SK-N-SH treated with all-trans-retinoic acid at 6 μM for 48 hours (cell line): Measurements from ENCODE around the gene ASPDH.

Experiments
- CSDC2 ChIP-seq: fragments of 250-450 bp; sonication (Bioruptor Pico); IDR thresholded peaks from 2 replicates; pipeline ENCODE4 v1.5.0; 2020; ENCODE audit warnings: mild to moderate bottlenecking, moderate library complexity
- CSRNP3 ChIP-seq: fragments of 250-450 bp; sonication (Bioruptor Pico); IDR thresholded peaks from 2 replicates; pipeline ENCODE4 v1.5.1; 2021; ENCODE audit warnings: mild to moderate bottlenecking, moderate library complexity
- GLIS3 ChIP-seq: fragments of 250-450 bp; sonication (Bioruptor Pico); IDR thresholded peaks from 2 replicates; pipeline ENCODE4 v1.5.0; 2020; ENCODE audit warnings: mild to moderate bottlenecking, moderate library complexity
- PPARA ChIP-seq: fragments of 250-450 bp; sonication (Bioruptor Pico); IDR thresholded peaks from 2 replicates; pipeline ENCODE4 v1.5.0; 2020; ENCODE audit warnings: mild to moderate bottlenecking, borderline replicate concordance
- RARB ChIP-seq: fragments of 250-450 bp; sonication (Bioruptor Pico); IDR thresholded peaks from 2 replicates; pipeline ENCODE4 v1.8.0; 2021; ENCODE audit warnings: mild to moderate bottlenecking, moderate library complexity
- SNAI2 ChIP-seq: fragments of 250-450 bp; sonication (Bioruptor Pico); IDR thresholded peaks from 2 replicates; pipeline ENCODE4 v1.5.0; 2020; ENCODE audit warnings: mild to moderate bottlenecking, moderate library complexity
- TCF4 ChIP-seq: fragments of 250-450 bp; sonication (Bioruptor Pico); IDR thresholded peaks from 2 replicates; pipeline ENCODE4 v1.8.0; 2021; ENCODE audit warnings: mild to moderate bottlenecking, moderate library complexity, borderline replicate concordance
- TF ChIP-seq, protein P1 (sequence below): fragments of 250-450 bp; sonication (Bioruptor Pico); IDR thresholded peaks from 2 replicates; pipeline ENCODE4 v1.5.1; 2020; ENCODE audit warnings: low read depth, mild to moderate bottlenecking, moderate library complexity

- TF ChIP-seq CSDC2 (CRISPR knock-in tag): no peak
- TF ChIP-seq GLIS3 (CRISPR knock-in tag): no peak
- no peak for TF ChIP-seq CSRNP3 (CRISPR knock-in tag)
- TF ChIP-seq, protein P1, sequence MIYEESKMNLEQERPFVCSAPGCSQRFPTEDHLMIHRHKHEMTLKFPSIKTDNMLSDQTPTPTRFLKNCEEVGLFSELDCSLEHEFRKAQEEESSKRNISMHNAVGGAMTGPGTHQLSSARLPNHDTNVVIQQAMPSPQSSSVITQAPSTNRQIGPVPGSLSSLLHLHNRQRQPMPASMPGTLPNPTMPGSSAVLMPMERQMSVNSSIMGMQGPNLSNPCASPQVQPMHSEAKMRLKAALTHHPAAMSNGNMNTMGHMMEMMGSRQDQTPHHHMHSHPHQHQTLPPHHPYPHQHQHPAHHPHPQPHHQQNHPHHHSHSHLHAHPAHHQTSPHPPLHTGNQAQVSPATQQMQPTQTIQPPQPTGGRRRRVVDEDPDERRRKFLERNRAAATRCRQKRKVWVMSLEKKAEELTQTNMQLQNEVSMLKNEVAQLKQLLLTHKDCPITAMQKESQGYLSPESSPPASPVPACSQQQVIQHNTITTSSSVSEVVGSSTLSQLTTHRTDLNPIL: no peak
- no peak for TF ChIP-seq PPARA (CRISPR knock-in tag)
- TF ChIP-seq SNAI2 (CRISPR knock-in tag): no peak
- no peak for TF ChIP-seq TCF4
- no peak for TF ChIP-seq RARB (CRISPR knock-in tag)
Measured at GRCh38 chr19:50551715-50552187, 38.0 kb upstream of the ASPDH start.
